ENCODE data around the gene PRPF38B.

The PRPF38B gene

DNA sequence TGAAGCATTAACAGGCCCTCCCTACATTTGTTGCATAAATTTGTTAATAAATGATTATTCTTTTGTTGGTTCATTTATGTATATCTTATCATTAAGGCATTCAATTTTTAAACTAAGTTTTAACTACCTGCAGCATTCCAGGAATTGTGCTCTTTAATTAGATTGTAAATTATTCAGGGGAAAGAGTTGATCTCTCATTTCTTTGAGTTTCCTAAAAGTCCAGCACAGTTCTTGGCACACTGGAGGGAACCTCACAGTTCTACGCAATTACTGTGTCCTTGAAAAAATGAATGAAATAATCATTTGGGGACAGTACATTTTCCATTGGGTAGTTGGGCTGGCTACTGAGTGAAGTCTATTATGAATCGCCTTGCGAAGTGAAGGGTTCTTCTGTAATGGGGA, 53.9 kb downstream of the PRPF38B start:
- peaks cover 8% of the 10 kb centered on the region for H3K4me1 ChIP-seq (ENCODE audit: low read length)
- no peak overlapping the region for H3K27ac ChIP-seq (ENCODE audit: low read length)
- peak overlapping the region; percentile 94 for H2AFZ ChIP-seq (ENCODE audit: low read depth, low read length)
- H3K79me2 ChIP-seq (ENCODE audit: low read length), result peaks cover 7% of the 10 kb centered on the region
- H3K9ac ChIP-seq (ENCODE audit: low read length), result 0 out of 2 replicates have a peak overlapping the region, but pooled peaks have one; percentile 22
- no peak for TF ChIP-seq EZH2phosphoT487 (IDR thresholded peaks at IDR 0.05; ENCODE audit: low read depth)
- TF ChIP-seq CTCF (IDR thresholded peaks at IDR 0.05; ENCODE audit: low read depth, low read length), result no peak
- H3K27me3 ChIP-seq (ENCODE audit: low read depth, low read length), result no peaks in the 10 kb centered on the region
- H3K4me2 ChIP-seq (ENCODE audit: low read length), result peak overlapping the region; percentile 83
- H3K36me3 ChIP-seq (replicated peaks; ENCODE audit: low read depth, low read length), result no peaks in the 10 kb centered on the region
- H3K4me3 ChIP-seq (ENCODE audit: low read length), result peak overlapping the region; percentile 57
- H4K20me1 ChIP-seq (ENCODE audit: insufficient read depth, low read length), result no peaks in the 10 kb centered on the region
- no peaks in the 10 kb centered on the region for H3K9me3 ChIP-seq (ENCODE audit: insufficient read depth, low read length)

DNA sequence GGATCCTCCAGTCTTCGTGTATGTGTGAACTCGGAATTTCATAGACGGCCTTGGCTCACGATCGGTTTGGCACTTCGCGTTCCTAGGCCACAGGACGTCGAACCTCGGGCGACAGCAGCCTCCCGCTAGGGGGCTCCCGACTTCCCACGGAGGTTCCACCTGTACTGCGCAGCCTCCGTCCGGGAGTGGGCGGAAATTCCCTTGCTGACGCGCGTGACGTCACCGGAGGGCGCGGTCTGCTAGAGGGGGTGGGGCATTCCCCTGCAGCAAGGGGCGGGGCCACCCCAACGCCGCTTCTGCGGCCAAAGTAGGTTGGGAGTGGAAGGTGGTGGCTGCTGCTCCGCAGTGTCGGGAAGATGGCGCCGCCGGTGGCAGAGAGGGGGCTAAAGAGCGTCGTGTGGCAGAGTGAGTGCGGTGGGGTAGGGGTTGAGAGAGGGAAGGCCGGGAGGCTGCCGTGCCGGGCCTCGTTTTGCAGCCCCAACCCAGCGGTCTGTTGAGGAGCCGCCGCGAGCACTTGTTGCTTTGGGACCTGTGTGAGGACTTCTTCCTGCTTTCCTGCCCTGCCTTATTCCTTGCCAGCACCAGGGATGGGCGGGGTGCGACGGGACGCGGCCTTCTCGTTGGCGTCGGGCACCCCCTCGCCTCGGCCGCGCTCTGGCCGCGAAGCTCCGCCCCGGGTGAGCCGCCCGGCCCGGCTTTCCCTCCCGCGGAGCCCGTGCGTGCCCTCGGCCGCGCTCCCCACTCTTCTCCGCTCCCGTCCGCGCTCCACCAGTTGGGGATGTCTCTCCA, 54.5 kb downstream of the PRPF38B start, which contains the start of gene STXBP3:
Gene STXBP3, plus strand, starts transcription at position 293 of the 789 bp plus-strand sequence. Its CDS starts 64 bp downstream, at position 357.
- peak within 1 kb of the TSS; percentile 32 for H3K27ac ChIP-seq (ENCODE audit: low read length)
- H3K4me3 ChIP-seq (ENCODE audit: low read length), result peak within 1 kb of the TSS; percentile 97
- TF ChIP-seq EZH2phosphoT487 (IDR thresholded peaks at IDR 0.05; ENCODE audit: low read depth) (no peak), CTCF (IDR thresholded peaks at IDR 0.05; ENCODE audit: low read depth, low read length) (peak; percentile 67)
- H3K27me3 ChIP-seq (ENCODE audit: low read depth, low read length), result no peaks in the 10 kb centered on the region
- H3K4me1 ChIP-seq (ENCODE audit: low read length), result peaks cover 8% of the 10 kb centered on the region
- H3K9me3 ChIP-seq (ENCODE audit: insufficient read depth, low read length), result no peaks in the 10 kb centered on the region
- H4K20me1 ChIP-seq (ENCODE audit: insufficient read depth, low read length), result no peaks in the 10 kb centered on the region
- peak within 1 kb of the TSS; percentile 88 for H3K9ac ChIP-seq (ENCODE audit: low read length)
- peak within 1 kb of the TSS; percentile 94 for H2AFZ ChIP-seq (ENCODE audit: low read depth, low read length)
- H3K36me3 ChIP-seq (replicated peaks; ENCODE audit: low read depth, low read length), result no peaks in the 10 kb centered on the region
- H3K79me2 ChIP-seq (ENCODE audit: low read length), result peaks cover 7% of the 10 kb centered on the region
- peak within 1 kb of the TSS; percentile 83 for H3K4me2 ChIP-seq (ENCODE audit: low read length)

DNA sequence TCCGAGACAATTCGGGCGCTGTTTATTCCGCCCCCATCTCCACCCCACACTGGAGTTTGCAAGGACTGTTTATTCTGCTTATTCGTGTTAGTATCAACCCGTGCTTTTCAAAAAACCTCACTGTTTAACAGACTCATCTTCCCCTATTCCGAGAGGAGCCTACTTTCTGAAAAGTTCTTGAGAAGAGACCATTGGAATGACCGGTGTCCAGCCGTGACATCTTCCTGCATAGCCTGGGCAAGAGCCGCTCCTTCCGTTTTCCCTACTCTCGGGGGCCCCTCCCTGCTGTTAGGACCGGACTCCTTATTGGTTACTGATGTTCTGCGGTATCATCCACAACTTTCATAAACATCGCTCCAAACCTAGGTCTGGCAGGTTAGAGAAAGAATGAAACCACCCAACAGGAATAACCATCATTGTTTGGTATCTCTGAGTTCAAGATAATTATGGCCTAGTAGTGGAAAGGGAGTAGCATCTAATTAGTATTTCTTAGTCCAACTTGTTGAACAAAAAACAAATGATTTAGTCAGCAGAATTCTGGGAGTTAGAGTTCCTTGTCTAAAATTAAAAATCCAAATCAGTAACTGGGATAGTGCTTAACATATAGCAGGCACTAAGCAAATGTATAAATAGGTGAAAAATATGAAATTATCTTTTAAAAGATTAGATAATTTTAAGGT, 55.2 kb downstream of the PRPF38B start:
- Histone ChIP-seq H3K4me2 (ENCODE audit: low read length) (peak overlapping the region; percentile 74), H4K20me1 (ENCODE audit: insufficient read depth, low read length) (no peaks in the 10 kb centered on the region), H3K4me1 (ENCODE audit: low read length) (peaks cover 8% of the 10 kb centered on the region), H3K79me2 (ENCODE audit: low read length) (peaks cover 7% of the 10 kb centered on the region), H3K9me3 (ENCODE audit: insufficient read depth, low read length) (no peaks in the 10 kb centered on the region), H2AFZ (ENCODE audit: low read depth, low read length) (peak overlapping the region; percentile 42), H3K9ac (ENCODE audit: low read length) (peak overlapping the region; percentile 88), H3K4me3 (ENCODE audit: low read length) (peak overlapping the region; percentile 97), H3K27ac (ENCODE audit: low read length) (peak overlapping the region; percentile 32), H3K27me3 (ENCODE audit: low read depth, low read length) (no peaks in the 10 kb centered on the region), H3K36me3 (replicated peaks; ENCODE audit: low read depth, low read length) (no peaks in the 10 kb centered on the region)
- no peak for TF ChIP-seq EZH2phosphoT487 (IDR thresholded peaks at IDR 0.05; ENCODE audit: low read depth)
- TF ChIP-seq CTCF (IDR thresholded peaks at IDR 0.05; ENCODE audit: low read depth, low read length), result no peak

GRCh38 chr1:108747898-108748297, 55.8 kb downstream of the PRPF38B start:
- TF ChIP-seq CTCF (IDR thresholded peaks at IDR 0.05; ENCODE audit: low read depth, low read length) (no peak), EZH2phosphoT487 (IDR thresholded peaks at IDR 0.05; ENCODE audit: low read depth) (no peak)
- no peaks in the 10 kb centered on the region for H3K36me3 ChIP-seq (replicated peaks; ENCODE audit: low read depth, low read length)
- H3K4me2 ChIP-seq (ENCODE audit: low read length), result peak overlapping the region; percentile 74; the same call in 1 of the 2 replicates
- H3K4me3 ChIP-seq (ENCODE audit: low read length), result no peak overlapping the region
- no peaks in the 10 kb centered on the region for H3K27me3 ChIP-seq (ENCODE audit: low read depth, low read length)
- H3K4me1 ChIP-seq (ENCODE audit: low read length), result peaks cover 8% of the 10 kb centered on the region
- H3K27ac ChIP-seq (ENCODE audit: low read length), result no peak overlapping the region
- no peaks in the 10 kb centered on the region for H3K9me3 ChIP-seq (ENCODE audit: insufficient read depth, low read length)
- H3K9ac ChIP-seq (ENCODE audit: low read length), result no peak overlapping the region
- H2AFZ ChIP-seq (ENCODE audit: low read depth, low read length), result no peak overlapping the region
- H4K20me1 ChIP-seq (ENCODE audit: insufficient read depth, low read length), result no peaks in the 10 kb centered on the region
- peaks cover 7% of the 10 kb centered on the region for H3K79me2 ChIP-seq (ENCODE audit: low read length)

All from OCI-LY3 (cell line).